Naive B cell (primary cell): Measurements from ENCODE around the gene CCDC66. TPM values are rescaled to one million over a fixed set of nuclear protein-coding genes. Genes with fewer than 3 reads are reported as not detected.
A peak's percentile ranks its signal among the peaks of the same experiment; 100 is the strongest.

Experiments
- ATAC-seq, 2 donors: fragments of 150-1000 bp; cut with Tn5 transposase; 2 replicates each; pipeline ENCODE4 v1.10.0; 2021; ENCODE audit warnings: low read depth in 2 of 2, mild to moderate bottlenecking in 2 of 2, moderate library complexity in 2 of 2
- DNase-seq: peaks from one replicate; pipeline ENCODE4 v3.0.0; 2022
- H3K27ac Mint-ChIP-seq, 6 donors: one replicate each; pipeline ENCODE4 v1.8.0; 2020 to 2022; ENCODE audit warnings: mild to moderate bottlenecking in 6 of 6, mixed read lengths in 6 of 6, moderate library complexity in 5 of 6, inconsistent platforms in 2 of 6
- H3K27me3 Mint-ChIP-seq, 3 donors: one replicate each; pipeline ENCODE4 v1.8.0; 2021 to 2022; ENCODE audit warnings: mixed read lengths in 3 of 3, mild to moderate bottlenecking in 1 of 3
- H3K36me3 Mint-ChIP-seq, 2 donors: one replicate each; pipeline ENCODE4 v1.8.0; 2020 to 2022; ENCODE audit warnings: mixed read lengths in 2 of 2, inconsistent platforms in 1 of 2, mild to moderate bottlenecking in 1 of 2
- H3K4me1 Mint-ChIP-seq, 3 donors: one replicate each; pipeline ENCODE4 v1.8.0; 2020 to 2022; ENCODE audit warnings: mixed read lengths in 3 of 3, inconsistent platforms in 1 of 3, mild to moderate bottlenecking in 1 of 3, moderate library complexity in 1 of 3
- H3K4me3 Mint-ChIP-seq, 8 donors: one replicate each; pipeline ENCODE4 v1.8.0; 2020 to 2022; ENCODE audit warnings: mild to moderate bottlenecking in 8 of 8, mixed read lengths in 8 of 8, moderate library complexity in 8 of 8, inconsistent platforms in 2 of 8
- H3K9me3 Mint-ChIP-seq, 7 donors: one replicate each; pipeline ENCODE4 v1.8.0; 2020 to 2022; ENCODE audit warnings: mixed read lengths in 7 of 7, mild to moderate bottlenecking in 5 of 7, inconsistent platforms in 2 of 7, moderate library complexity in 1 of 7
- polyA plus RNA-seq, 6 donors: library from polyadenylated mRNA; unstranded; fragments of 300-500 nt; fragmentation: Illumina TruSeq; gene quantifications; one replicate each; pipeline ENCODE4 v1.2.3, GENCODE V29; 2021; ENCODE audit warnings: low read depth in 6 of 6

The CCDC66 gene
- polyA plus RNA-seq, 6 donors from 2014 or later, result 12.7 to 18.5 (median 14.3) TPM

DNA sequence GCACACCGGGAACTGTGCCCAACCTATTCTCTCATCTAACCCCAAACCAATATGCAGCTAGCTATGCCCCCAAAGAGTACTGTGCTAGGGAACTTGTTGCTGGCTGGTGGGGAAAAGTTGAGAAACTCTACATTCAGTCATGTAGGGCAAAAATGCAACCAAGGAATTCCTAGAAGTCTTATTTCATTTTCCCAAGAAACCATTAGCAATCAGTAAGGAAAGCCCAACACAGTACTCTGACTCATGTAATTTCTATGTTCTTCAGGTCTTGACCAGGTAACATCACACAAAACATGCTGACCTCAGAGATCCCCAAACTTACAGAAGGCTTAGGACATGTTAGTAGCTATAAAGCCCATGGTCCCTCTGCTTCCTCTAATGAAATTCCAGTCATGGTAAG lies 74.0 kb downstream of the CCDC66 start:
- Mint-ChIP-seq H3K9me3 (no peaks in the 10 kb centered on the region), H3K27ac (no peak overlapping the region), H3K27me3 (no peaks in the 10 kb centered on the region), H3K4me3 (no peak overlapping the region), H3K36me3 (peaks cover 12 to 18% of the 10 kb centered on the region in 2 donors), H3K4me1 (peaks cover 1 to 8% (median 5%) of the 10 kb centered on the region in 3 donors)
- no peak for ATAC-seq
- DNase-seq, result no peak

DNA sequence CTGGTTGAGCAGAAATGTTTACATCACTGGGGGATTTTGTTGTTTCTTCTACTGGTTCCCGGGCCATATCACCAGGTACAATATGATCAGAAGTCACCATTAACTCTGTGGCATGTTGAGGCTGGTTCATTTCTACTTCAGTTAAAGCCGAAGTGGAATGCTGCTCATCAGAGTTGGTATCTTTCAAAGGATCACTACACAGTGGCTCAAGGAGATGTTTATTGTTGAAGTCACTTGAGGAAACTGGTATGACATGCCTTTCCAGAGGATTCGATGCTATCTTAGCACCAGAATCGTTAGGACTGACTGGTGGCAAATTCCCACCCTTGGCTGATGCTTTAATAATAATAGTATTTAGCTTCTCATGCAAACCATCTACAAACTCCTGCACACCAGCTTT lies 76.2 kb downstream of the CCDC66 start:
- no peak overlapping the region for H3K4me3 Mint-ChIP-seq
- H3K4me1 Mint-ChIP-seq, result peaks cover 1 to 5% (median 4%) of the 10 kb centered on the region in 3 donors
- no peak overlapping the region for H3K27ac Mint-ChIP-seq
- H3K9me3 Mint-ChIP-seq, result no peaks in the 10 kb centered on the region
- H3K27me3 Mint-ChIP-seq, result no peaks in the 10 kb centered on the region
- no peak for ATAC-seq
- peaks cover 12 to 18% of the 10 kb centered on the region in 2 donors for H3K36me3 Mint-ChIP-seq
- no peak for DNase-seq

DNA sequence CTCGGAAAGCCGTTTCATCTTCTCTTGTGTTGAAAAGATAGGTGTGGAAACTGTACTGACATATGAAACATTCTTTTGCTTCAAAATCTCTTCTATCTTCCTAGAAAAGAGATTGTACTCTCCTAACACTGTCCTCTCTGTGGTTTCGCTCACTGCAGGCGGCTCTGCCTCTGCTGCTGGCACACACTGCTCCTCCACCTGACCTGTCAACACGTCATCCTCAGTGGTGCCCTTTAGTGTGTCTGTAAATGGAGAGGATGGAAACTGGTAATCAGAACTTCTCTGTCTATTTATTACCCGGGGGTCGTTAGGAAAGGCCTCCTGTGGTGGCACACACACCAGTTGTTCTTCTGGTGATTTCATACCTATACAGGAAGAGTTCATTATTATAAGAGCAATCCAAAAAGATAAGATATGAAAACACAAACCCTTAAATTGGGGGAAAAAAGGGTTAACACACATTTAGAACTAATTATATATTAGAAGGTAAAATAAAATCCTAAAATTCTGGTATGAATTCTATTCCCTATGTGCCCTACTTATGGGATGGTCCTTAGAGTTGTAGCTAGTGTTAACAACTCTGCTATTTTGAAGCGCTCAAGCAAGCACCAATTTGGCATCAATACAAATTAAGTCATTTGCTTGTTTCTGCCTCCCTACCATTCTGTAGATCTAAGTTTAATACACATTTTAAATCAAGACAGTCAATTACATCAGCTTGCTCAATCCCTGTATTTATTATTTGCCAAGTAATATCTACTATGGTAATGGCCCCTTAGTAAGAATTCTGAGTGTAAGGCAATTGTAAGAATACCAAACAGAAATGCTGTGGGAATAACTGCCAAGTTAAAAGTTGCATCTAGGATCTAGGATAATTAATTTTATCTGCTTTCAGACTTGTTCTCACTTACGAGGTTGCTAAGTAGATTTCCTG lies 76.9 kb downstream of the CCDC66 start:
- H3K36me3 Mint-ChIP-seq, result peaks cover 12 to 18% of the 10 kb centered on the region in 2 donors
- no peak for ATAC-seq
- no peak overlapping the region for H3K27ac Mint-ChIP-seq

DNA sequence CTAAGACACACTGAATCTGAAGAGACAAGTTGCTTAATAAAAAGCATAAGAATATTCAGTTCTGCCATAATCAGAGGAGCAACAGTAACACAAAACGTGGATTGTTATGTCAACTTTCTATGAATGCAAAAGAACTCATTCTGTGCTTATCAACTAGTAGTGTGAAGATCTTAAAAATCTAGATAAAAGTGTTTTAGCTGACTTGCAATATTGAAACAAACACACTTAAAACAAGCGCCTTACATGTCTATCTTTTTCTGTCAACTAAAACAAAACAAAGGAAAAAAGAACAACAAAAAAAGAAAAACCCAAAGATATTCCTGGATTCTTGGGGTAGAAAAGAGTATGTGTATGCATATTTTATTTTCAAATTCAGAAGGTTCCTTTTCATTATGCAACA lies 88.4 kb downstream of the CCDC66 start:
- H3K4me1 Mint-ChIP-seq, result peaks cover 7 to 18% (median 10%) of the 10 kb centered on the region in 3 donors
- H3K27me3 Mint-ChIP-seq, result no peaks in the 10 kb centered on the region
- peak overlapping the region in 1 of 6 donors; percentile 18 for H3K27ac Mint-ChIP-seq
- ATAC-seq, result no peak
- H3K9me3 Mint-ChIP-seq, result no peaks in the 10 kb centered on the region
- no peak for DNase-seq
- no peak overlapping the region for H3K4me3 Mint-ChIP-seq
- H3K36me3 Mint-ChIP-seq, result peaks cover 16 to 29% of the 10 kb centered on the region in 2 donors

More for the DNA sequence above, 76.9 kb downstream of the CCDC66 start:
- Mint-ChIP-seq H3K4me1 (peaks cover 1 to 5% (median 4%) of the 10 kb centered on the region in 3 donors), H3K9me3 (no peaks in the 10 kb centered on the region), H3K27me3 (no peaks in the 10 kb centered on the region), H3K4me3 (no peak overlapping the region)
- no peak for DNase-seq

DNA sequence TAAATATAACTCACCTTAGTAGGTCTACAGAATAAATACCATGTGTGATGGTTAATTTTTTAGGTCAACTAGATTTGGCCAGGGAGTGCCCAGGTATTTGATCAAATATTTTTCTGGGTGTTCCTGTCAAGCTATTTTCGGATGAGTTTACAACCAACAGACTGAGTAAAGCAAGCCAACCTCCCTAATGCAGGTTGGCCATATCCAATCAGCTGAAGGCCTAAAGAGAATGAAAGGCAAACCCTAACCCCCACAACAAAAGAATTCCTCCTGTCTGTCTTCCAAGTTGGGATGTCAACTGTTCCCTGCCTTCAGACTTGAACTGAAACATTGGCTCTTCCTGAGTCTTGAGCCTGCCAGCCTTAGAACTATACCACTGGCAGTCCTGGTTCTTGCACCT lies 97.5 kb downstream of the CCDC66 start:
- DNase-seq (no peak), ATAC-seq (no peak)
- H3K27me3 Mint-ChIP-seq, result no peaks in the 10 kb centered on the region
- H3K4me3 Mint-ChIP-seq, result no peak overlapping the region
- peaks cover 8 to 19% (median 17%) of the 10 kb centered on the region in 3 donors for H3K4me1 Mint-ChIP-seq
- peaks cover 0 to 20% (median 4%) of the 10 kb centered on the region in 7 donors for H3K9me3 Mint-ChIP-seq
- peak overlapping the region in 4 of 6 donors; percentile 43 to 74 (median 58) for H3K27ac Mint-ChIP-seq
- H3K36me3 Mint-ChIP-seq, result peaks cover 15 to 29% of the 10 kb centered on the region in 2 donors

DNA sequence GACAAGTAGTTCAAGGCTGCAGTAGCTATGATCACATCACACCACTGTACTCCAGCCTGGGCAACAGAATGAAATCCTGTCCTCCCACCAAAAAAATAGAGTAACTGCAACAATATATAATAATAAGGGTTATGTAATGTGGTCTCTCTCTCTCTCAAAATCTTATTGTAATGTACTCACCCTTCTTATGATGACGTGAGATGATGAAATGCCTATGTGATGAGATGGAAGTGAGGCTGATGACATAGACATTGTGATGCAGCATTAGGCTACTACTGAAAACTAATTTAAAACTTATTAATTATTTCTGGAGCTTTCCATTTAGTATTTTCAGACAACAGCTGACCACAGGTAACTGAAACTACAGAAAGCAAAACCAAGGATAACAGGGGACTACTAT lies 98.7 kb downstream of the CCDC66 start:
- Mint-ChIP-seq H3K4me1 (peaks cover 4 to 20% (median 18%) of the 10 kb centered on the region in 3 donors), H3K27ac (no peak overlapping the region), H3K4me3 (no peak overlapping the region), H3K9me3 (peaks cover 0 to 20% (median 4%) of the 10 kb centered on the region in 7 donors), H3K27me3 (no peaks in the 10 kb centered on the region), H3K36me3 (peaks cover 20 to 31% of the 10 kb centered on the region in 2 donors)
- ATAC-seq (no peak), DNase-seq (no peak)

DNA sequence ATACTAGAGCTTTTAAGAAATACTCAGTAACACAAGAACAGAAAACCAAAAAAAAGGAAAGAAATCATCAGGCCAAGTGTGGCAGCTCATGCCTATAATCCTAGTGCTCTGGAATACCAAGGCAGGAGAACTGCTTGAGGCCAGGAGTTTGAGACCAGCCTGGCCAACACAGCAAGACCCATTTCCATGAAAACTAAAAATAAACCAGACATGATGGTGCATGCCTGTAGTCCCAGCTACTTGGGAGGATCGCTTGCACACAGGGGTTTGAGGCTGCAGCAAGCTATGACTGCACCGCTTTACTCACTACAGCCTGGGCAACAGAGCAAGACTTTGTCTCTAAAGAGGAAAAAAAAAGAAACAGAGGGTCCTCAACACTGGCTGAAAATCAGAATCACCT lies 107.8 kb downstream of the CCDC66 start:
- H3K4me3 Mint-ChIP-seq, result no peak overlapping the region

DNA sequence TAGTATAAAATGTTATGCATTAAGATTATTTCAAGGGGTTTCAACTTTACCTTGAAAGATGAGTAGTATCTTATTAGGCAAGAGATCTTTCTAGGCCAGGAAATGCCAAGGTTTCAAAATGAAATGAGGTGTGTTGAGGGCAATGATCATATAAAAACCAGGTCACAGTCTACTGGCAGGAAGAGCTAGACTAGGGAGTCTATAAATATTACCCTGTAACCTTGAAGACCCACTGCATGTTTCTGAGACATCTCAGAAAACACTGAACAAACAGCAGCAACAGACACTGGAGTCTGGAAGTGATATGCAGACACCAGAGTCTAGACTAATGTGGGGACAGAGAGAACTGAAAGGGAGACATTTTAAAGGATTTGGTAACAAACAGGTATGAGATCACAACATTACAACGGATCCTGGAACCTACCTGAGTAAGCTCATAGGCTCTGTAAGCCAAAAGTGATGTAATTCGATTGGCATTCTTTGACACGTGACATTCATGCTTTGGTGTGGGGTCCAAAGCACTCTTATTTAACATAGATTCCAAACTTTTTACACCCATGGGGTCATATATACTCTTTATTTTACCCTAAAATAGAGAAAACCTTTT lies 111.1 kb downstream of the CCDC66 start:
- peaks cover 16 to 27% of the 10 kb centered on the region in 2 donors for H3K36me3 Mint-ChIP-seq
- DNase-seq (no peak), ATAC-seq (no peak)
- no peak overlapping the region for H3K4me3 Mint-ChIP-seq
- H3K27me3 Mint-ChIP-seq, result no peaks in the 10 kb centered on the region
- H3K4me1 Mint-ChIP-seq, result peaks cover 3 to 11% (median 9%) of the 10 kb centered on the region in 3 donors
- H3K9me3 Mint-ChIP-seq, result no peaks in the 10 kb centered on the region
- peak overlapping the region in 1 of 6 donors; percentile 63 for H3K27ac Mint-ChIP-seq

More for the DNA sequence above, 107.8 kb downstream of the CCDC66 start:
- Mint-ChIP-seq H3K27me3 (no peaks in the 10 kb centered on the region), H3K9me3 (no peaks in the 10 kb centered on the region), H3K4me1 (peaks cover 3 to 11% (median 9%) of the 10 kb centered on the region in 3 donors), H3K27ac (peak overlapping the region in 1 of 6 donors; percentile 49), H3K36me3 (peaks cover 18% of the 10 kb centered on the region in 2 donors)
- ATAC-seq (no peak), DNase-seq (no peak)

Other genes with a start within 250 kb of the CCDC66 start
- gene ERC2, start 88.7 kb upstream of the CCDC66 start, polyA plus RNA-seq, result not detected
- gene TASOR, start 126.1 kb downstream of the CCDC66 start, polyA plus RNA-seq, result 10 to 100 TPM; 37.1 to 47.0 (median 41.0) TPM
- gene ARHGEF3, start 244.8 kb downstream of the CCDC66 start, polyA plus RNA-seq, result 10 to 100 TPM; 30.1 to 43.7 (median 38.4) TPM